ENCODE measurements around the gene SERPINB1. TPM values are rescaled to one million over a fixed set of nuclear protein-coding genes. Genes with fewer than 3 reads are reported as not detected.
A peak's percentile ranks its signal among the peaks of the same experiment; 100 is the strongest.

Gene SERPINB1
- total RNA-seq (2021) (82.3 and 93.9 TPM in 2 replicates), Bru-seq, nascent RNA (percentile 93 among the genes with signal in this experiment), BruChase-seq, experiment 1, labeled RNA remaining after a 2-hour chase (percentile 95 among the genes with signal in this experiment), BruChase-seq, experiment 2, labeled RNA remaining after a 6-hour chase (percentile 96 among the genes with signal in this experiment)
- long read RNA-seq, transcript SERPINB1-201 (7 exons, 2,619 nt) = major isoform, 88 of 151 reads
- long read RNA-seq, partial matches to known transcripts = 39 of 151 reads
- long read RNA-seq, other reads (novel, unspliced or antisense) = 24 of 151 reads

DNA sequence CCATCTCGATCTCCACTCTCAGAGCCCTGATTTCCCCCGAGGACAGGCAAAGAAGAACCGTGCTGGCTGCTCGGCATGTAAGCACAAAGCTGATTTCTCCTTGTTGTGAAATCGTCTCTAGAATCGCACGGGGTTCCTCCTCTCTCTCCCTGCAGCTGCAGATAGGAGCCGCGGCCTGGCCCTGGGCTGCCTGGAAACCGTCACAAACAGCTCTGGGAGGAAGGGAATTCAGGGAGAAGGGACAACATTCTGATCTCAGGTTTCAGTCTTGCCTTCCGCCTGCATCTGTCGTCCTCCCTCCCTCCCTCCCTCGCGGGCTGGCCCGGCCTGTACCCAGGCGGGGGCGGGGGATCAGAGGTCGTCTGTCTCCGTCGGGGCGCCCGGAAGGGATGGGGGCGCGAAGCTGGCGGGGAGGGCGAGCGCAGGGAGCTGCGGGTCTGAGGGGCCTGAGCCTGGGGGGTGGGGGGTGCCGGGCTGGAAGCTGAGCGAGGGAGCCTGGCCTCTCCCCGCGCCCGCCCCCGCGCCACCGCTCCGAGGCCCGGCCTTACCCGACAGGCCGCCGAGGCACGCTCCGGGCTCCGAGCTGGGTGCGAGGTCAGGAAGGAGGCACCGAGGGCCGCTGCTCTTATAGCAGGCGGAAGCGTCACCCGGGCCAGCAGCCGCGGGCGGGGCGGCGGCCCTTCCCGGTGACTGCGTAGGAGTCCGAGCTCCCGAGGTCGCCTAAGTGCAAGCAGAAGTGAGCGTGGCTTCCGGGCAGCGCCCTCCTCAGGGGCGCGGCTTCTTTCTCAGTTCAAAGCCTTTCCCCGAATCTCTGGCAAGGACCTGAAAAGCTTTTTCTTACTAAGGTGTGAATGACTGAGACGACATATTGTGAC, at the start of gene SERPINB1:
Gene SERPINB1, minus strand, starts transcription at position 600 of the 875 bp plus-strand sequence. CDS start 1,277 bp downstream, outside the sequence.
- DNase-seq = peak; percentile 87 to 94
- H3K4me3 ChIP-seq = peak within 1 kb of the TSS; percentile 64
- peak within 1 kb of the TSS; percentile 95 for H3K4me2 ChIP-seq
- no peaks in the 10 kb centered on the region for H3K9me2 ChIP-seq (ENCODE audit: insufficient read depth)
- H2AFZ ChIP-seq = no peak within 1 kb of the TSS
- no peaks in the 10 kb centered on the region for H4K20me1 ChIP-seq (ENCODE audit: insufficient read depth)
- ChIA-PET POLR2A (ENCODE audit: unreplicated experiment) (interaction anchor here (0.5 to 1.6 kb wide), 13 partner anchors 9 to 925 kb away, joined by 3 to 18 read pairs (median 5); partner anchors contain the start of genes RIPK1 and WRNIP1), CTCF (interaction anchor here (1.6 kb wide), 1 partner anchor 51 kb away, joined by 9 read pairs; no protein-coding TSS in a partner anchor)
- intact Hi-C loops (cut with micrococcal nuclease; ENCODE audit: unreplicated experiment) = loop anchor here (1.0 kb wide), 3 partner anchors 23 to 50 kb away; no protein-coding TSS in a partner anchor
- H3K27ac ChIP-seq = peak within 1 kb of the TSS; percentile 97
- H3K79me2 ChIP-seq (ENCODE audit: low read depth) = peaks cover 25% of the 10 kb centered on the region
- H3K27me3 ChIP-seq (ENCODE audit: insufficient read depth, low read depth) = no peaks in the 10 kb centered on the region
- peaks cover 47% of the 10 kb centered on the region for H3F3A ChIP-seq (ENCODE audit: insufficient read depth, low read depth)
- BruUV-seq (replicated peaks) = no TSS peak
- H3K36me3 ChIP-seq (ENCODE audit: low read depth) = peaks cover 21% of the 10 kb centered on the region
- TF ChIP-seq EZH2 (IDR thresholded peaks at IDR 0.05; ENCODE audit: low read depth) = no peak
- TF ChIP-seq, protein P1, sequence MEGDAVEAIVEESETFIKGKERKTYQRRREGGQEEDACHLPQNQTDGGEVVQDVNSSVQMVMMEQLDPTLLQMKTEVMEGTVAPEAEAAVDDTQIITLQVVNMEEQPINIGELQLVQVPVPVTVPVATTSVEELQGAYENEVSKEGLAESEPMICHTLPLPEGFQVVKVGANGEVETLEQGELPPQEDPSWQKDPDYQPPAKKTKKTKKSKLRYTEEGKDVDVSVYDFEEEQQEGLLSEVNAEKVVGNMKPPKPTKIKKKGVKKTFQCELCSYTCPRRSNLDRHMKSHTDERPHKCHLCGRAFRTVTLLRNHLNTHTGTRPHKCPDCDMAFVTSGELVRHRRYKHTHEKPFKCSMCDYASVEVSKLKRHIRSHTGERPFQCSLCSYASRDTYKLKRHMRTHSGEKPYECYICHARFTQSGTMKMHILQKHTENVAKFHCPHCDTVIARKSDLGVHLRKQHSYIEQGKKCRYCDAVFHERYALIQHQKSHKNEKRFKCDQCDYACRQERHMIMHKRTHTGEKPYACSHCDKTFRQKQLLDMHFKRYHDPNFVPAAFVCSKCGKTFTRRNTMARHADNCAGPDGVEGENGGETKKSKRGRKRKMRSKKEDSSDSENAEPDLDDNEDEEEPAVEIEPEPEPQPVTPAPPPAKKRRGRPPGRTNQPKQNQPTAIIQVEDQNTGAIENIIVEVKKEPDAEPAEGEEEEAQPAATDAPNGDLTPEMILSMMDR (conservative IDR thresholded peaks at IDR 0.05) = no peak
- H3K9me3 ChIP-seq (ENCODE audit: insufficient read depth, low read depth) = no peaks in the 10 kb centered on the region
- H3K4me1 ChIP-seq (replicated peaks; ENCODE audit: insufficient read depth) = peaks cover 55% of the 10 kb centered on the region

DNA sequence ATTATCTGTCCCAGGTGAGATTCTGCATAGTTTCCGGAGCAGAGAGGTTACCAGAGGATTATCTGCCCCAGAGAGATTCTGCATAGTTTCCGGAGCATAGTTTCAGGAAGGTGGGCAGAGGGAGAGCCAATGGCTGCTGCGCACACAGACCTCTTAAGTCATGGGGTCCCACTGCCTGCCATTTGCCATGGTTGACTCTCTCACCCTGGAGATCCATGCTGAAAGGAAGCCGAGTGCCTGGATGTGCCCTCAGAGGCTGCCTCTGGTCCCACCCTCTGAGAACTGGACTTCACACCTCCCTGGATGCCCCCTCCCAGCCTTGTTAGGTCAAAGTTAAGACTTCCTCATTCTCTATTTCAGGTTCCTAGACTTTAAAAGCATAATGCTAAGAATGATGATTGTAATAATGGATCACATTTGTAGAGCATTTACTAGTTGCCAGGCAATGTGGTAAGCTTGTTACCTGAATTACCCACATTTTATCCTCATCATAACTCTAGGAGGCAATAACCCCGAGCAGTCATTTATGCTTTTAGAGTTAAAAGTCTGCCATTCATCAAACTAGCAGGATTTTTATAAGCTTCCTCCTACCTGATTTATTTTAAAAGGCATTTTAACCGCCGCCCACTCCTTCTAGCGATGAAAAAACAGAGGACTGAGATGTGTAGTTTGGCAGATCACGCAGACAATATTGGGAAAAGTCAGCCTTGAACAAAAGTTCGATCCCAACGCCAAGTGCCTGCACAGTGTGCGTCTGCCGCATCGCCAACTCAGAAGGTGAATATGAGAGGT, 49.5 kb upstream of the SERPINB1 start:
- intact Hi-C loops (cut with micrococcal nuclease; ENCODE audit: unreplicated experiment) = no loop called here
- H3K79me2 ChIP-seq (ENCODE audit: low read depth) = no peaks in the 10 kb centered on the region
- H3K36me3 ChIP-seq (ENCODE audit: low read depth) = no peaks in the 10 kb centered on the region
- no peaks in the 10 kb centered on the region for H3K9me3 ChIP-seq (ENCODE audit: insufficient read depth, low read depth)
- CTCF ChIA-PET = no interaction called here
- no peaks in the 10 kb centered on the region for H3K4me1 ChIP-seq (replicated peaks; ENCODE audit: insufficient read depth)
- no peaks in the 10 kb centered on the region for H3F3A ChIP-seq (ENCODE audit: insufficient read depth, low read depth)
- H3K4me2 ChIP-seq = no peak overlapping the region
- no peak for DNase-seq
- H3K27ac ChIP-seq = no peak overlapping the region
- TF ChIP-seq EZH2 (IDR thresholded peaks at IDR 0.05; ENCODE audit: low read depth) = no peak
- TF ChIP-seq, protein P1 (conservative IDR thresholded peaks at IDR 0.05) = no peak
- no peaks in the 10 kb centered on the region for H3K9me2 ChIP-seq (ENCODE audit: insufficient read depth)
- H3K27me3 ChIP-seq (ENCODE audit: insufficient read depth, low read depth) = no peaks in the 10 kb centered on the region
- H4K20me1 ChIP-seq (ENCODE audit: insufficient read depth) = no peaks in the 10 kb centered on the region
- no peak overlapping the region for H3K4me3 ChIP-seq
- POLR2A ChIA-PET (ENCODE audit: unreplicated experiment) = no interaction called here
- H2AFZ ChIP-seq = no peak overlapping the region
- no TSS peak for BruUV-seq (replicated peaks)
